HepG2 (cell line): ENCODE results near the gene NBPF4. TPM values are rescaled to one million over a fixed set of nuclear protein-coding genes. Genes with fewer than 3 reads are reported as not detected.

Experiments used
- ATAC-seq: fragments of 200-7000 bp; cut with Tn5 transposase; 3 replicates; pipeline ENCODE4 v1.9.1; 2020; ENCODE audit warnings: mild to moderate bottlenecking, moderate library complexity
- BruUV-seq: library from RNA; stranded (reverse); fragments of 400-500 nt; replicated peaks from 2 replicates; lab custom pipeline; 2021; lab: Mats Ljungman, UMichigan
- CTCF ChIA-PET: fragments of 300-600 bp; formaldehyde crosslinking; extraction: SDS; loops from one replicate; lab custom pipeline; 2021; ENCODE audit warnings: low total read pairs, inconsistent platforms, low intra/inter-chr PET ratio; lab: Yijun Ruan, JAX
- POLR2A ChIA-PET: fragments of 350-600 bp; sonication (Branson Sonifier 250); formaldehyde crosslinking; loops from one replicate; lab custom pipeline; 2020; ENCODE audit warnings: antibody characterized with exemption, inconsistent platforms; lab: Yijun Ruan, JAX
- DNase-seq: peaks from one replicate; pipeline ENCODE4 v3.0.0-alpha.2; 2015; ENCODE audit warnings: low spot score
- FAIRE-seq: peaks from 3 replicates; lab custom pipeline; 2011; peaks lifted over from hg19 to GRCh38; lab: Jason Lieb, UNC
- H2AFZ ChIP-seq: one replicate; pipeline ENCODE4 v1.6.1; 2011; ENCODE audit warnings: low read length, inconsistent platforms
- H3K27ac ChIP-seq: fragments of 300-600 bp; 3 replicates; pipeline ENCODE4 v1.8.0; 2011; ENCODE audit warnings: mixed run types, mild to moderate bottlenecking, mixed read lengths, low read length, inconsistent platforms; ENCODE audit not compliant: insufficient read depth; ENCODE audit errors: extremely low read length
- H3K27me3 ChIP-seq, 2 experiments: fragments of 200-600 bp in 1 of 2; 2 replicates in 1 of 2; 3 replicates in 1 of 2; pipeline versions ENCODE4 v1.6.0 to v1.8.0; 2011; ENCODE audit warnings: low read length in 2 of 2, mild to moderate bottlenecking in 2 of 2, moderate library complexity in 2 of 2, inconsistent platforms in 1 of 2; ENCODE audit not compliant: insufficient read depth in 2 of 2, control insufficient read depth in 1 of 2
- H3K36me3 ChIP-seq, 2 experiments: fragments of 200-600 bp in 1 of 2; replicated peaks in 1 of 2; 2 replicates in 1 of 2; 3 replicates in 1 of 2; pipeline versions ENCODE4 v1.5.1 to v1.8.0; 2011; ENCODE audit warnings: low read length in 2 of 2, inconsistent platforms in 1 of 2; ENCODE audit not compliant: insufficient read depth in 2 of 2, control insufficient read depth in 1 of 2
- H3K4me1 ChIP-seq: 2 replicates; pipeline ENCODE4 v1.5.1; 2012; ENCODE audit warnings: low read length, inconsistent platforms; ENCODE audit not compliant: insufficient read depth
- H3K4me2 ChIP-seq: 2 replicates; pipeline ENCODE4 v1.6.0; 2011; ENCODE audit warnings: low read depth, low read length, inconsistent platforms
- H3K4me3 ChIP-seq, 3 experiments: fragments of 200-600 bp in 1 of 3; sonication (generic), shearing (Covaris generic) in 1 of 3; replicated peaks in 1 of 3; 2 replicates each; pipeline ENCODE4 v1.5.1; 2011 to 2016; ENCODE audit warnings: low read length in 3 of 3, inconsistent platforms in 2 of 3, low read depth in 2 of 3, mild to moderate bottlenecking in 2 of 3, control low read depth in 1 of 3, mixed read lengths in 1 of 3; ENCODE audit not compliant: insufficient read depth in 1 of 3
- H3K79me2 ChIP-seq: one replicate; pipeline ENCODE4 v1.6.1; 2011; ENCODE audit warnings: low read length, inconsistent platforms; ENCODE audit not compliant: insufficient read depth
- H3K9ac ChIP-seq: 2 replicates; pipeline ENCODE4 v1.6.0; 2011; ENCODE audit warnings: mild to moderate bottlenecking, low read depth, low read length, inconsistent platforms; ENCODE audit not compliant: insufficient read depth
- H3K9me3 ChIP-seq: 2 replicates; pipeline ENCODE4 v1.5.1; 2012; ENCODE audit warnings: mild to moderate bottlenecking, low read length
- H4K20me1 ChIP-seq: 2 replicates; pipeline ENCODE4 v1.6.0; 2011; ENCODE audit warnings: inconsistent platforms, mild to moderate bottlenecking, low read length, moderate library complexity; ENCODE audit not compliant: insufficient read depth
- BORCS8-MEF2B ChIP-seq: sonication (generic); formaldehyde crosslinking; IDR thresholded peaks from 2 replicates; pipeline ENCODE4 v1.8.0; 2022; ENCODE audit warnings: mild to moderate bottlenecking, missing genetic modification reagents
- CBX5 ChIP-seq: sonication (generic); formaldehyde crosslinking; IDR thresholded peaks from 2 replicates; pipeline ENCODE4 v1.4.0; 2020; ENCODE audit warnings: missing genetic modification reagents, borderline replicate concordance
- GABPB1 ChIP-seq: IDR thresholded peaks from 2 replicates; pipeline ENCODE4 v1.6.1; 2016; ENCODE audit warnings: mild to moderate bottlenecking, missing genetic modification reagents, moderate library complexity, missing compliant biosample characterization
- HDAC1 ChIP-seq: sonication (generic); formaldehyde crosslinking; IDR thresholded peaks from 2 replicates; pipeline ENCODE4 v1.5.1; 2020; ENCODE audit warnings: mild to moderate bottlenecking, missing genetic modification reagents
- PHF5A ChIP-seq: IDR thresholded peaks from one replicate; pipeline ENCODE4 v1.6.1; 2018; ENCODE audit warnings: low read depth, missing genetic modification reagents; ENCODE audit not compliant: unreplicated experiment
- PLRG1 ChIP-seq: fragments of 450-650 bp; conservative IDR thresholded peaks from 2 replicates; pipeline ENCODE4 v1.6.1; 2016
- RNF2 ChIP-seq: fragments of 450-650 bp; conservative IDR thresholded peaks from 2 replicates; pipeline ENCODE4 v1.6.1; 2016; ENCODE audit warnings: low read depth
- SAP130 ChIP-seq: IDR thresholded peaks from 2 replicates; pipeline ENCODE4 v1.6.1; 2016; ENCODE audit warnings: low read depth
- SOX13 ChIP-seq, 3 experiments: fragments of 450-650 bp in 1 of 3; sonication (generic) in 1 of 3; formaldehyde crosslinking in 1 of 3; IDR thresholded peaks in 2 of 3; conservative IDR thresholded peaks in 1 of 3; 2 replicates each; pipeline versions ENCODE4 v1.5.0 to v1.6.1; 2016 to 2020; ENCODE audit warnings: antibody characterized with exemption in 1 of 3, mild to moderate bottlenecking in 1 of 3, missing compliant biosample characterization in 1 of 3, missing genetic modification reagents in 1 of 3, moderate library complexity in 1 of 3
- TOPORS ChIP-seq: sonication (generic); formaldehyde crosslinking; IDR thresholded peaks from 2 replicates; pipeline ENCODE4 v1.8.0; 2023; ENCODE audit warnings: mild to moderate bottlenecking, missing genetic modification reagents
- ZFX ChIP-seq: sonication (generic); formaldehyde crosslinking; IDR thresholded peaks from 2 replicates; pipeline ENCODE4 v1.4.0; 2020; ENCODE audit warnings: mild to moderate bottlenecking, low read depth, missing genetic modification reagents, moderate library complexity
- ZFY ChIP-seq: sonication (generic); formaldehyde crosslinking; IDR thresholded peaks from 2 replicates; pipeline ENCODE4 v1.4.0; 2020; ENCODE audit warnings: missing genetic modification reagents
- ZNF121 ChIP-seq: sonication (generic); formaldehyde crosslinking; IDR thresholded peaks from 2 replicates; pipeline ENCODE4 v1.5.0; 2020; ENCODE audit warnings: mild to moderate bottlenecking, missing genetic modification reagents
- ZNF225 ChIP-seq: sonication (generic); formaldehyde crosslinking; IDR thresholded peaks from 2 replicates; pipeline ENCODE4 v1.4.0; 2020; ENCODE audit warnings: mild to moderate bottlenecking, missing genetic modification reagents
- ZNF251 ChIP-seq: sonication (generic); formaldehyde crosslinking; IDR thresholded peaks from 2 replicates; pipeline ENCODE4 v1.9.0; 2021; ENCODE audit warnings: mild to moderate bottlenecking, missing genetic modification reagents
- ZNF547 ChIP-seq: sonication (generic); formaldehyde crosslinking; IDR thresholded peaks from 2 replicates; pipeline ENCODE4 v1.5.1; 2020; ENCODE audit warnings: mild to moderate bottlenecking, missing genetic modification reagents
- ZNF687 ChIP-seq: sonication (generic); formaldehyde crosslinking; IDR thresholded peaks from 2 replicates; pipeline ENCODE4 v1.5.1; 2020; ENCODE audit warnings: mild to moderate bottlenecking, missing genetic modification reagents, moderate library complexity
- ZNF776 ChIP-seq: sonication (generic); formaldehyde crosslinking; IDR thresholded peaks from 2 replicates; pipeline ENCODE4 v1.4.0; 2020; ENCODE audit warnings: mild to moderate bottlenecking, missing genetic modification reagents
- WGBS: methylation state at CpG from one replicate; pipeline ENCODE4 v1.1.6; 2017; ENCODE audit warnings: low lambda C conversion rate; 5-methylcytosine and 5-hydroxymethylcytosine counted together
- in situ Hi-C: cut with HindIII; loops from 2 replicates; pipeline ENCODE4 v1.10.0; 2017; ENCODE audit warnings: low pct_unique_long_range_greater_than_20kb; ENCODE audit not compliant: extremely low pct_ligation_motif_present
- intact Hi-C: fragments of 100-400 bp; cut with micrococcal nuclease; formaldehyde crosslinking; loops from one replicate; pipeline ENCODE4 v1.10.0; 2022; ENCODE audit not compliant: unreplicated experiment
- polyA plus RNA-seq, 8 experiments: library from polyadenylated mRNA; depleted of rRNA in 3 of 8; stranded (reverse) in 7 of 8; unstranded in 1 of 8; fragments of >200 nt; fragmentation: Illumina TruSeq in 4 of 8; extraction: Trizol in 4 of 8; gene quantifications; 2 replicates each; pipeline versions ENCODE4 v1.2.1 to v1.2.3, GENCODE V29; 2011 to 2016; ENCODE audit warnings: low read depth in 4 of 8, missing spikeins in 1 of 8, mixed read lengths in 1 of 8; ENCODE audit not compliant: insufficient read depth in 1 of 8
- total RNA-seq, 5 experiments: library from RNA; depleted of rRNA; stranded (reverse); fragments of >200 nt; fragmentation: Illumina TruSeq; extraction: Trizol; gene quantifications; 2 replicates each; pipeline ENCODE4 v1.2.3, GENCODE V29; 2016; ENCODE audit warnings: low read depth in 1 of 5
- TF ChIP-seq, protein P1 (sequence below): sonication (generic); formaldehyde crosslinking; IDR thresholded peaks from 2 replicates; pipeline ENCODE4 v1.8.0; 2023; ENCODE audit warnings: mild to moderate bottlenecking, missing genetic modification reagents

The NBPF4 gene
- total and polyA plus RNA-seq, 2 of the 13 experiments (the other 11 are each of a cell fraction or from before 2014, with no cell fraction given): not detected

DNA sequence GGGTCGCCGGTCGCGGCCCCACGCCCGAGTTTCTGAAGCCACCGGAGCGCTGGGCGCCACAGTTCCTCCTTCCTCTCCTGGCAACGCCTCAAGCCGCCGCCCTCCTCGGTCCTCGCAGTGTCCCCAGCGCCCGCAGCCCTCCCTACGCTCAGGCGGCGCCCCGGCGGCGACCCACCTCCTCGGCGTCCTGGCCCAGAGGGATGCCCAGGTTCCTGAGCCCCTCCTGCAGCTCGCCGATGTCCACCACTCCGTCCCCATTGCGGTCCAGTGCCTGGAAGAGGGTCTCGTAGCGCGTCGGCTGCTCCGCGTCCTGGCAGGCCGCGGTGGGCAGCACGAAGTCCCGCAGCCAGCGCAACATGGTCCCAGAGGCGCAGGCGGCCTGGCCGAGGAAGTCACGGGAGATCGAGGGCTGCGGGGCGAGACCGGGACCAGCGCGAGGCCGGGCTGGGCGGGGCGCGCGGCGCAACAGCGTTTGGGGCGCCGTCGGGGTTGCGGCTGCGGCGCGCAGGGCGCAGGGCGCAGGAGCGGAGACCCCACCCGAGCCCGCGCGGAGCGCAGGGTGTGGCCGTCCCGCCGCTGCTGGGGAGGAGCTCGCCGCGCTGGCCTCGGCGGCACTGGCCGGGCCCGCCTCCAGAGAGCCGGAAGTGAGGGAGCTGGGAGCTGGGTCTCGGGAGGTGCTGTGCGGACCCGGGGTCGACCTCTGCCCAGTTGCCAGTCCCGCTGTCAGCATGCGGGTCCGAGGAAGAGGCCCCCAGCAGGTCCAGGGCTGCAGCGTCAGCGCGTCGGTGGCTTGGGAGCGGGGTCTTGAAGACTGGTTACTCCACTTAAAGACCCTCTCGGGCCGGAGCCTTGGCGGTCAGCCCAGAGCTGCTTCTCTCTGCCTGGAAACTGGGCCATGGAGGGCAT lies 43.8 kb downstream of the NBPF4 start, which contains the start of gene SLC25A24:
Gene SLC25A24, minus strand, starts transcription at position 563 of the 906 bp plus-strand sequence. Its CDS starts 205 bp downstream, at position 358.
- peak within 1 kb of the TSS; percentile 62 for H3K9ac ChIP-seq
- intact Hi-C loops: loop anchor here (5.0 kb wide), 1 partner anchor 148 kb away; no protein-coding TSS in a partner anchor
- peak within 1 kb of the TSS; percentile 57 to 83 (median 75) for H3K4me3 ChIP-seq
- H3K9me3 ChIP-seq: no peaks in the 10 kb centered on the region
- peak within 1 kb of the TSS; percentile 36 for H2AFZ ChIP-seq
- peaks cover 0 to 8% of the 10 kb centered on the region in 2 experiments; a peak in 1 of 5 replicates for H3K27me3 ChIP-seq
- in situ Hi-C loops: no loop called here
- BruUV-seq: no TSS peak
- ChIA-PET CTCF (no interaction called here), POLR2A (interaction anchor here (1.0 to 1.8 kb wide), 3 partner anchors 19 to 492 kb away, joined by 3 to 6 read pairs (median 3); partner anchors contain the start of gene PRPF38B)
- peak; percentile 47 for DNase-seq
- 18% methylated on average over 11 of the region's 97 CpGs for WGBS
- no peaks in the 10 kb centered on the region for H3K36me3 ChIP-seq
- peak; percentile 98 for ATAC-seq
- H3K4me1 ChIP-seq: 0 out of 2 replicates have a peak, but pooled peaks cover 21% of the 10 kb centered on the region
- peak within 1 kb of the TSS; percentile 81 for H3K4me2 ChIP-seq
- peak within 1 kb of the TSS; percentile 27 for H3K27ac ChIP-seq
- no peak for FAIRE-seq
- H4K20me1 ChIP-seq: no peaks in the 10 kb centered on the region
- no peaks in the 10 kb centered on the region for H3K79me2 ChIP-seq
- TF ChIP-seq RNF2: no peak
- TF ChIP-seq ZNF776 (CRISPR knock-in tag): peak; percentile 13
- peak; percentile 53 for TF ChIP-seq HDAC1 (CRISPR knock-in tag)
- TF ChIP-seq ZNF225 (CRISPR knock-in tag): no peak
- peak; percentile 70; the same call in 1 of the 2 replicates for TF ChIP-seq ZNF121 (CRISPR knock-in tag)
- peak; percentile 30; the same call in 1 of the 2 replicates for TF ChIP-seq TOPORS (CRISPR knock-in tag)
- TF ChIP-seq PHF5A (CRISPR knock-in tag): no peak
- TF ChIP-seq ZNF547: no peak
- peak; percentile 55; the same call in 1 of the 2 replicates for TF ChIP-seq BORCS8-MEF2B (CRISPR knock-in tag)
- no peak for TF ChIP-seq PLRG1
- peak; percentile 76 for TF ChIP-seq ZNF687 (CRISPR knock-in tag)
- peak; percentile 24 for TF ChIP-seq SAP130 (CRISPR knock-in tag)
- TF ChIP-seq, protein P1, sequence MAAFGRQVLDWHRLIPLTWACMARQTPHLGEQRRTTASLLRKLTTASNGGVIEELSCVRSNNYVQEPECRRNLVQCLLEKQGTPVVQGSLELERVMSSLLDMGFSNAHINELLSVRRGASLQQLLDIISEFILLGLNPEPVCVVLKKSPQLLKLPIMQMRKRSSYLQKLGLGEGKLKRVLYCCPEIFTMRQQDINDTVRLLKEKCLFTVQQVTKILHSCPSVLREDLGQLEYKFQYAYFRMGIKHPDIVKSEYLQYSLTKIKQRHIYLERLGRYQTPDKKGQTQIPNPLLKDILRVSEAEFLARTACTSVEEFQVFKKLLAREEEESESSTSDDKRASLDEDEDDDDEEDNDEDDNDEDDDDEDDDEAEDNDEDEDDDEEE (CRISPR knock-in tag): no peak
- TF ChIP-seq SOX13 (IDR thresholded peaks at IDR 0.05): no peak
- no peak for TF ChIP-seq SOX13 (CRISPR knock-in tag; conservative IDR thresholded peaks at IDR 0.05 in 1 of 2, IDR thresholded peaks at IDR 0.05 in 1 of 2)
- TF ChIP-seq ZFY (CRISPR knock-in tag): peak; percentile 64
- TF ChIP-seq ZFX: peak; percentile 68
- no peak for TF ChIP-seq CBX5 (CRISPR knock-in tag)
- TF ChIP-seq GABPB1: peak; percentile 89
- TF ChIP-seq ZNF251 (CRISPR knock-in tag): no peak
